Measurements from ENCODE around the gene ATAD1.

DNA sequence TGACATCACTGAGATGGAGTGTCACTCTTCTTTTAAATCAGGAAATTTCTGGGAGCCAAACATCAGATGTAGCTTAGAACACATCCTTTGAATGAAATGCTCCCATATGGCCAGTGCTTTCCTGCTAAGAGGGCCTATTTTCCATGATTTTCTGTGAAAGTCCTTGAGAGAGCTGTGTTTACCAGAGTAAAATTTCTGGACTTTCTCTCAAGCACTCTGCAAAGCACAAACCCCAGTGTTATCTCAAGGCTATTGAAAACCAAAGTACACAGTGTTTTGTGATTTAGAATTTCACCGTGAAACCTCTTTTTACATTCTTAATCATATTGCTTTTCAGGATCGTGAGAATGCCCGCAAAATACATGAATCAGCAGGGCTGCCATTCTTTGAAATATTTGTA is 104.3 kb downstream of the ATAD1 start:
- TF ChIP-seq EP300 (IDR thresholded peaks at IDR 0.05) = no peak
- TF ChIP-seq, protein P1, sequence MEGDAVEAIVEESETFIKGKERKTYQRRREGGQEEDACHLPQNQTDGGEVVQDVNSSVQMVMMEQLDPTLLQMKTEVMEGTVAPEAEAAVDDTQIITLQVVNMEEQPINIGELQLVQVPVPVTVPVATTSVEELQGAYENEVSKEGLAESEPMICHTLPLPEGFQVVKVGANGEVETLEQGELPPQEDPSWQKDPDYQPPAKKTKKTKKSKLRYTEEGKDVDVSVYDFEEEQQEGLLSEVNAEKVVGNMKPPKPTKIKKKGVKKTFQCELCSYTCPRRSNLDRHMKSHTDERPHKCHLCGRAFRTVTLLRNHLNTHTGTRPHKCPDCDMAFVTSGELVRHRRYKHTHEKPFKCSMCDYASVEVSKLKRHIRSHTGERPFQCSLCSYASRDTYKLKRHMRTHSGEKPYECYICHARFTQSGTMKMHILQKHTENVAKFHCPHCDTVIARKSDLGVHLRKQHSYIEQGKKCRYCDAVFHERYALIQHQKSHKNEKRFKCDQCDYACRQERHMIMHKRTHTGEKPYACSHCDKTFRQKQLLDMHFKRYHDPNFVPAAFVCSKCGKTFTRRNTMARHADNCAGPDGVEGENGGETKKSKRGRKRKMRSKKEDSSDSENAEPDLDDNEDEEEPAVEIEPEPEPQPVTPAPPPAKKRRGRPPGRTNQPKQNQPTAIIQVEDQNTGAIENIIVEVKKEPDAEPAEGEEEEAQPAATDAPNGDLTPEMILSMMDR (IDR thresholded peaks at IDR 0.05) = no peak
